HepG2 (cell line): ENCODE data around the gene FOSB. TPM values are rescaled to one million over a fixed set of nuclear protein-coding genes. Genes with fewer than 3 reads are reported as not detected.

Source experiments
- ATAC-seq: fragments of 200-7000 bp; cut with Tn5 transposase; 3 replicates; pipeline ENCODE4 v1.9.1; 2020; ENCODE audit warnings: mild to moderate bottlenecking, moderate library complexity
- BruUV-seq: library from RNA; stranded (reverse); fragments of 400-500 nt; replicated peaks from 2 replicates; lab custom pipeline; 2021; lab: Mats Ljungman, UMichigan
- CTCF ChIA-PET: fragments of 300-600 bp; formaldehyde crosslinking; extraction: SDS; loops from one replicate; lab custom pipeline; 2021; ENCODE audit warnings: low total read pairs, inconsistent platforms, low intra/inter-chr PET ratio; lab: Yijun Ruan, JAX
- POLR2A ChIA-PET: fragments of 350-600 bp; sonication (Branson Sonifier 250); formaldehyde crosslinking; loops from one replicate; lab custom pipeline; 2020; ENCODE audit warnings: antibody characterized with exemption, inconsistent platforms; lab: Yijun Ruan, JAX
- DNase-seq: peaks from one replicate; pipeline ENCODE4 v3.0.0-alpha.2; 2015; ENCODE audit warnings: low spot score
- FAIRE-seq: peaks from 3 replicates; lab custom pipeline; 2011; peaks lifted over from hg19 to GRCh38; lab: Jason Lieb, UNC
- H2AFZ ChIP-seq: one replicate; pipeline ENCODE4 v1.6.1; 2011; ENCODE audit warnings: low read length, inconsistent platforms
- H3K27ac ChIP-seq: fragments of 300-600 bp; 3 replicates; pipeline ENCODE4 v1.8.0; 2011; ENCODE audit warnings: mixed run types, mild to moderate bottlenecking, mixed read lengths, low read length, inconsistent platforms; ENCODE audit not compliant: insufficient read depth; ENCODE audit errors: extremely low read length
- H3K27me3 ChIP-seq, 2 experiments: fragments of 200-600 bp in 1 of 2; 2 replicates in 1 of 2; 3 replicates in 1 of 2; pipeline versions ENCODE4 v1.6.0 to v1.8.0; 2011; ENCODE audit warnings: low read length in 2 of 2, mild to moderate bottlenecking in 2 of 2, moderate library complexity in 2 of 2, inconsistent platforms in 1 of 2; ENCODE audit not compliant: insufficient read depth in 2 of 2, control insufficient read depth in 1 of 2
- H3K36me3 ChIP-seq, 2 experiments: fragments of 200-600 bp in 1 of 2; replicated peaks in 1 of 2; 2 replicates in 1 of 2; 3 replicates in 1 of 2; pipeline versions ENCODE4 v1.5.1 to v1.8.0; 2011; ENCODE audit warnings: low read length in 2 of 2, inconsistent platforms in 1 of 2; ENCODE audit not compliant: insufficient read depth in 2 of 2, control insufficient read depth in 1 of 2
- H3K4me1 ChIP-seq: 2 replicates; pipeline ENCODE4 v1.5.1; 2012; ENCODE audit warnings: low read length, inconsistent platforms; ENCODE audit not compliant: insufficient read depth
- H3K4me2 ChIP-seq: 2 replicates; pipeline ENCODE4 v1.6.0; 2011; ENCODE audit warnings: low read depth, low read length, inconsistent platforms
- H3K4me3 ChIP-seq, 3 experiments: fragments of 200-600 bp in 1 of 3; sonication (generic), shearing (Covaris generic) in 1 of 3; replicated peaks in 1 of 3; 2 replicates each; pipeline ENCODE4 v1.5.1; 2011 to 2016; ENCODE audit warnings: low read length in 3 of 3, inconsistent platforms in 2 of 3, low read depth in 2 of 3, mild to moderate bottlenecking in 2 of 3, control low read depth in 1 of 3, mixed read lengths in 1 of 3; ENCODE audit not compliant: insufficient read depth in 1 of 3
- H3K79me2 ChIP-seq: one replicate; pipeline ENCODE4 v1.6.1; 2011; ENCODE audit warnings: low read length, inconsistent platforms; ENCODE audit not compliant: insufficient read depth
- H3K9ac ChIP-seq: 2 replicates; pipeline ENCODE4 v1.6.0; 2011; ENCODE audit warnings: mild to moderate bottlenecking, low read depth, low read length, inconsistent platforms; ENCODE audit not compliant: insufficient read depth
- H3K9me3 ChIP-seq: 2 replicates; pipeline ENCODE4 v1.5.1; 2012; ENCODE audit warnings: mild to moderate bottlenecking, low read length
- H4K20me1 ChIP-seq: 2 replicates; pipeline ENCODE4 v1.6.0; 2011; ENCODE audit warnings: inconsistent platforms, mild to moderate bottlenecking, low read length, moderate library complexity; ENCODE audit not compliant: insufficient read depth
- CENPT ChIP-seq: sonication (generic); formaldehyde crosslinking; IDR thresholded peaks from 2 replicates; pipeline ENCODE4 v1.8.0; 2022; ENCODE audit warnings: low read depth, mild to moderate bottlenecking, moderate library complexity, missing genetic modification reagents
- IRF2 ChIP-seq: IDR thresholded peaks from 2 replicates; pipeline ENCODE4 v1.6.1; 2018; ENCODE audit warnings: missing genetic modification reagents, missing compliant biosample characterization
- KLF16 ChIP-seq, 2 experiments: sonication (generic) in 1 of 2; formaldehyde crosslinking in 1 of 2; IDR thresholded peaks; 2 replicates each; pipeline versions ENCODE4 v1.6.1 to v1.8.0; 2016 to 2023; ENCODE audit warnings: missing genetic modification reagents in 2 of 2, missing compliant biosample characterization in 1 of 2
- MED13 ChIP-seq: sonication (generic); formaldehyde crosslinking; IDR thresholded peaks from 2 replicates; pipeline ENCODE4 v1.5.0; 2020; ENCODE audit warnings: missing genetic modification reagents
- ZBTB39 ChIP-seq: sonication (generic); formaldehyde crosslinking; IDR thresholded peaks from 2 replicates; pipeline ENCODE4 v1.5.0; 2020; ENCODE audit warnings: missing genetic modification reagents
- WGBS: methylation state at CpG from one replicate; pipeline ENCODE4 v1.1.6; 2017; ENCODE audit warnings: low lambda C conversion rate; 5-methylcytosine and 5-hydroxymethylcytosine counted together
- in situ Hi-C: cut with HindIII; loops from 2 replicates; pipeline ENCODE4 v1.10.0; 2017; ENCODE audit warnings: low pct_unique_long_range_greater_than_20kb; ENCODE audit not compliant: extremely low pct_ligation_motif_present
- intact Hi-C: fragments of 100-400 bp; cut with micrococcal nuclease; formaldehyde crosslinking; loops from one replicate; pipeline ENCODE4 v1.10.0; 2022; ENCODE audit not compliant: unreplicated experiment
- polyA plus RNA-seq, 8 experiments: library from polyadenylated mRNA; depleted of rRNA in 3 of 8; stranded (reverse) in 7 of 8; unstranded in 1 of 8; fragments of >200 nt; fragmentation: Illumina TruSeq in 4 of 8; extraction: Trizol in 4 of 8; gene quantifications; 2 replicates each; pipeline versions ENCODE4 v1.2.1 to v1.2.3, GENCODE V29; 2011 to 2016; ENCODE audit warnings: low read depth in 4 of 8, missing spikeins in 1 of 8, mixed read lengths in 1 of 8; ENCODE audit not compliant: insufficient read depth in 1 of 8
- total RNA-seq, 5 experiments: library from RNA; depleted of rRNA; stranded (reverse); fragments of >200 nt; fragmentation: Illumina TruSeq; extraction: Trizol; gene quantifications; 2 replicates each; pipeline ENCODE4 v1.2.3, GENCODE V29; 2016; ENCODE audit warnings: low read depth in 1 of 5
- TF ChIP-seq, protein P1 (sequence below): sonication (generic); formaldehyde crosslinking; IDR thresholded peaks from 2 replicates; pipeline ENCODE4 v1.4.0; 2020; ENCODE audit warnings: mild to moderate bottlenecking, missing genetic modification reagents
- TF ChIP-seq, protein P2 (sequence below): IDR thresholded peaks from 2 replicates; pipeline ENCODE4 v1.6.1; 2016; ENCODE audit warnings: missing compliant biosample characterization, missing genetic modification reagents, borderline replicate concordance
- TF ChIP-seq, protein P3 (sequence below): sonication (generic); formaldehyde crosslinking; conservative IDR thresholded peaks from 2 replicates; pipeline ENCODE4 v1.4.0; 2020; ENCODE audit warnings: missing genetic modification reagents

The FOSB gene
- total and polyA plus RNA-seq, 2 of the 13 experiments (the other 11 are each of a cell fraction or from before 2014, with no cell fraction given): 2.8 to 6.0 TPM

DNA sequence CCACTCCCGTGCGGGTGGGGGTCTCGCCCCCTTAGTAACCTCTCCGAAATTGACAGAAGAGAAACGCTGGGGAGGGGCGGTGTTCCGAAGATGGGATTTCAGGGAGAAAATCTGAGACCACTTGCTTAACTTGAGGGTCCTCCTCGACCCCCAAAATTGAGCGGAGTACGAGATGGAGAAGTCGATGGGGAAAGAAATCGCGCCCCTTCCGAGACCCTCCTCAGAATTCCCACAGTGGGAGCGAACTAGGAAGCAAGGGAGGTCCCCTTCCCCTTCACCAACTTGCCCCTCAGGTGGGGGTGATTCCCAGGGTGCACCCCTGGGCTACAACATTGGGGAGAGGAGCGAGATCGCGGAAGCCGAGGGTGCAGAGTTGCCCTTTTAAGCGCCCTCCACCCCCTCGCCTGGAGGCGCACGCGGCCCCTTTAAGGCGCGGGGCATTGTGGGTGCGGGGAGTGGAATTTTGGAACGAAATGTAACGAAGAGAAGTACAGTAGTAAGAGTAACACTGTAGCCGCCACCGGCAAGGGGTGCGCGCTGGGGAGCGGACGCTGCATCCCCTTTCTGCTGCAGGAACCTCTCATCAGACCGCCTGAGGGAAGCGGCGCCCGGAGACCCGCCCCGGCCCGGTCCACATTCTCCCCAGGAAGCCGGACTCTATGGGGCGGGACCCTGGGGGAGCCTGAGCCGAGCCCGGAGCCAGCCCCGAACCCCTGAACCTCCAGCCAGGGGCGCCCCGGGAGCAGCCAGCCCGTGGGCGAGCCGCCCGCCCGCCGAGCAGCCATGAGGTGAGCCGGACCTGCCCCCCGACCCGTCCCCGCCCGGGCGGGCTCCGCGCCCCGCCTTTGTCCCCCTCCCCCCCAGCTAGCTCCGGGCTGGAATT is 39.4 kb downstream of the FOSB start, which contains the start of gene VASP:
VASP (plus strand) TSS at position 491 of the 883 bp plus-strand sequence; CDS start at position 784, 293 bp downstream.
- in situ Hi-C loops: no loop called here
- Histone ChIP-seq H3K27ac (peak within 1 kb of the TSS; percentile 77), H3K9ac (peak within 1 kb of the TSS; percentile 94), H3K9me3 (no peaks in the 10 kb centered on the region), H4K20me1 (0 out of 2 replicates have a peak, but pooled peaks cover 5% of the 10 kb centered on the region), H3K4me2 (peak within 1 kb of the TSS; percentile 99), H3K79me2 (peaks cover 44% of the 10 kb centered on the region), H3K36me3 (peaks cover 4 to 6% of the 10 kb centered on the region in 2 experiments; a peak in 1 of 5 replicates), H3K4me1 (peaks cover 53% of the 10 kb centered on the region), H3K4me3 (peak within 1 kb of the TSS; percentile 92 to 100 (median 96)), H2AFZ (peak within 1 kb of the TSS; percentile 69), H3K27me3 (no peaks in the 10 kb centered on the region; a peak in 1 of 5 replicates)
- CTCF ChIA-PET: interaction anchor here (1.8 kb wide), 1 partner anchor 14 kb away, joined by 4 read pairs; no protein-coding TSS in a partner anchor
- intact Hi-C loops: no loop called here
- BruUV-seq: no TSS peak
- FAIRE-seq: no peak
- peak; percentile 71 for ATAC-seq
- 1% methylated on average over 35 of the region's 65 CpGs for WGBS
- POLR2A ChIA-PET: interaction anchor here (1.5 to 1.6 kb wide), 2 partner anchors 77 to 132 kb away, joined by 3 to 7 read pairs; partner anchors contain the start of gene EML2
- peak; percentile 73 for DNase-seq
- TF ChIP-seq CENPT (CRISPR knock-in tag) (no peak), IRF2 (CRISPR knock-in tag) (no peak; the same call in 1 of the 2 replicates), ZBTB39 (0 out of 2 replicates have a peak, but pooled peaks have one; percentile 55), KLF16 (CRISPR knock-in tag; IDR thresholded peaks at IDR 0.05) (peak in 1 of 2 experiments; percentile 68; a peak in 2 of 4 replicates), MED13 (CRISPR knock-in tag) (peak; percentile 76; the same call in 1 of the 2 replicates)
- TF ChIP-seq, protein P1, sequence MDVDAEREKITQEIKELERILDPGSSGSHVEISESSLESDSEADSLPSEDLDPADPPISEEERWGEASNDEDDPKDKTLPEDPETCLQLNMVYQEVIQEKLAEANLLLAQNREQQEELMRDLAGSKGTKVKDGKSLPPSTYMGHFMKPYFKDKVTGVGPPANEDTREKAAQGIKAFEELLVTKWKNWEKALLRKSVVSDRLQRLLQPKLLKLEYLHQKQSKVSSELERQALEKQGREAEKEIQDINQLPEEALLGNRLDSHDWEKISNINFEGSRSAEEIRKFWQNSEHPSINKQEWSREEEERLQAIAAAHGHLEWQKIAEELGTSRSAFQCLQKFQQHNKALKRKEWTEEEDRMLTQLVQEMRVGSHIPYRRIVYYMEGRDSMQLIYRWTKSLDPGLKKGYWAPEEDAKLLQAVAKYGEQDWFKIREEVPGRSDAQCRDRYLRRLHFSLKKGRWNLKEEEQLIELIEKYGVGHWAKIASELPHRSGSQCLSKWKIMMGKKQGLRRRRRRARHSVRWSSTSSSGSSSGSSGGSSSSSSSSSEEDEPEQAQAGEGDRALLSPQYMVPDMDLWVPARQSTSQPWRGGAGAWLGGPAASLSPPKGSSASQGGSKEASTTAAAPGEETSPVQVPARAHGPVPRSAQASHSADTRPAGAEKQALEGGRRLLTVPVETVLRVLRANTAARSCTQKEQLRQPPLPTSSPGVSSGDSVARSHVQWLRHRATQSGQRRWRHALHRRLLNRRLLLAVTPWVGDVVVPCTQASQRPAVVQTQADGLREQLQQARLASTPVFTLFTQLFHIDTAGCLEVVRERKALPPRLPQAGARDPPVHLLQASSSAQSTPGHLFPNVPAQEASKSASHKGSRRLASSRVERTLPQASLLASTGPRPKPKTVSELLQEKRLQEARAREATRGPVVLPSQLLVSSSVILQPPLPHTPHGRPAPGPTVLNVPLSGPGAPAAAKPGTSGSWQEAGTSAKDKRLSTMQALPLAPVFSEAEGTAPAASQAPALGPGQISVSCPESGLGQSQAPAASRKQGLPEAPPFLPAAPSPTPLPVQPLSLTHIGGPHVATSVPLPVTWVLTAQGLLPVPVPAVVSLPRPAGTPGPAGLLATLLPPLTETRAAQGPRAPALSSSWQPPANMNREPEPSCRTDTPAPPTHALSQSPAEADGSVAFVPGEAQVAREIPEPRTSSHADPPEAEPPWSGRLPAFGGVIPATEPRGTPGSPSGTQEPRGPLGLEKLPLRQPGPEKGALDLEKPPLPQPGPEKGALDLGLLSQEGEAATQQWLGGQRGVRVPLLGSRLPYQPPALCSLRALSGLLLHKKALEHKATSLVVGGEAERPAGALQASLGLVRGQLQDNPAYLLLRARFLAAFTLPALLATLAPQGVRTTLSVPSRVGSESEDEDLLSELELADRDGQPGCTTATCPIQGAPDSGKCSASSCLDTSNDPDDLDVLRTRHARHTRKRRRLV (CRISPR knock-in tag): no peak
- TF ChIP-seq, protein P2, sequence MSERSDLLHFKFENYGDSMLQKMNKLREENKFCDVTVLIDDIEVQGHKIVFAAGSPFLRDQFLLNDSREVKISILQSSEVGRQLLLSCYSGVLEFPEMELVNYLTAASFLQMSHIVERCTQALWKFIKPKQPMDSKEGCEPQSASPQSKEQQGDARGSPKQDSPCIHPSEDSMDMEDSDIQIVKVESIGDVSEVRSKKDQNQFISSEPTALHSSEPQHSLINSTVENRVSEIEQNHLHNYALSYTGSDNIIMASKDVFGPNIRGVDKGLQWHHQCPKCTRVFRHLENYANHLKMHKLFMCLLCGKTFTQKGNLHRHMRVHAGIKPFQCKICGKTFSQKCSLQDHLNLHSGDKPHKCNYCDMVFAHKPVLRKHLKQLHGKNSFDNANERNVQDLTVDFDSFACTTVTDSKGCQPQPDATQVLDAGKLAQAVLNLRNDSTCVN (CRISPR knock-in tag): no peak; the same call in 1 of the 2 replicates
- TF ChIP-seq, protein P3, sequence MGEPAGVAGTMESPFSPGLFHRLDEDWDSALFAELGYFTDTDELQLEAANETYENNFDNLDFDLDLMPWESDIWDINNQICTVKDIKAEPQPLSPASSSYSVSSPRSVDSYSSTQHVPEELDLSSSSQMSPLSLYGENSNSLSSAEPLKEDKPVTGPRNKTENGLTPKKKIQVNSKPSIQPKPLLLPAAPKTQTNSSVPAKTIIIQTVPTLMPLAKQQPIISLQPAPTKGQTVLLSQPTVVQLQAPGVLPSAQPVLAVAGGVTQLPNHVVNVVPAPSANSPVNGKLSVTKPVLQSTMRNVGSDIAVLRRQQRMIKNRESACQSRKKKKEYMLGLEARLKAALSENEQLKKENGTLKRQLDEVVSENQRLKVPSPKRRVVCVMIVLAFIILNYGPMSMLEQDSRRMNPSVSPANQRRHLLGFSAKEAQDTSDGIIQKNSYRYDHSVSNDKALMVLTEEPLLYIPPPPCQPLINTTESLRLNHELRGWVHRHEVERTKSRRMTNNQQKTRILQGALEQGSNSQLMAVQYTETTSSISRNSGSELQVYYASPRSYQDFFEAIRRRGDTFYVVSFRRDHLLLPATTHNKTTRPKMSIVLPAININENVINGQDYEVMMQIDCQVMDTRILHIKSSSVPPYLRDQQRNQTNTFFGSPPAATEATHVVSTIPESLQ (CRISPR knock-in tag): 0 out of 2 replicates have a peak, but pooled peaks have one; percentile 21
